GM21825 (cell line): Measurements from ENCODE around the gene SLC48A1.

Experiments used
- ATAC-seq: cut with Tn5 transposase; IDR thresholded peaks from one replicate; pipeline ENCODE4 v1.9.1; 2021; ENCODE audit warnings: mild to moderate bottlenecking, moderate library complexity; ENCODE audit not compliant: unreplicated experiment

Gene SLC48A1

DNA sequence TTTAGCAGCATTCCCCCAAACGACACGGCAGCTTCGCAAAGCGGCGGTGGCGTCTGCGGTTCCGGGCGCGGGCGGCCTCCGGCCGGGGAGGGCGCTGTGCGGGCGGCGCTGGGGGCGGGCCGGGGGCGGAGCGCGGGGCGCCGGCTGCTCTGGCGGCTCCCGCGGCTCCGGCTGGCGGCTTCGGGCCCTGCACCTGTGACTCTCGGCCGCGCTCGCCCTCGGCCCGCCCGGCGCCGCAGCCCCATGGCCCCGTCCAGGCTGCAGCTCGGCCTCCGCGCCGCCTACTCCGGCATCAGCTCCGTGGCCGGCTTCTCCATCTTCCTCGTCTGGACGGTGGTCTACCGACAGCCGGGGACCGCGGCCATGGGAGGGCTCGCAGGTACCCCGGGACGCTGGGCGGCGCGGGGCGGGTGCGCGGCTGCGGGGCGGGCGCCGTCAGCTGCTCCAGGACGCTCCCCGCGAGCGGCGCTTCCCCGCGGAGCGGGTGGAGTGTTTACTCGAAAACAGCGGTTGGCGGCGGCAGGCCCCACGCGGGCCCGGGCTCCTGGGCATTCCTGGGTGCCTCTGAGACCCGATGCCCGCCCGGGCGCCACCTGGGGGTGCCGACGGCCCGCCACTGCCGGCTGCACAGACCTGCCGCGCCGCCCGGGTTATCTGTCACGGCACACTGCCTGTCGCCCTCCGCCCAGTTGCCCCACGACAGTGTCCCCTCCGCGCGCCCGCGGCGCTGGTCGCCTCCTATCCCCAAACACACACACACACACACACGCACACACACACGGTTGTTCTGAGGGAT, at the start of gene SLC48A1:
Gene SLC48A1 (plus strand): TSS at position 177 of the 796 bp plus-strand sequence. CDS start 67 bp downstream, at position 244.
- ATAC-seq: peak; percentile 83

DNA sequence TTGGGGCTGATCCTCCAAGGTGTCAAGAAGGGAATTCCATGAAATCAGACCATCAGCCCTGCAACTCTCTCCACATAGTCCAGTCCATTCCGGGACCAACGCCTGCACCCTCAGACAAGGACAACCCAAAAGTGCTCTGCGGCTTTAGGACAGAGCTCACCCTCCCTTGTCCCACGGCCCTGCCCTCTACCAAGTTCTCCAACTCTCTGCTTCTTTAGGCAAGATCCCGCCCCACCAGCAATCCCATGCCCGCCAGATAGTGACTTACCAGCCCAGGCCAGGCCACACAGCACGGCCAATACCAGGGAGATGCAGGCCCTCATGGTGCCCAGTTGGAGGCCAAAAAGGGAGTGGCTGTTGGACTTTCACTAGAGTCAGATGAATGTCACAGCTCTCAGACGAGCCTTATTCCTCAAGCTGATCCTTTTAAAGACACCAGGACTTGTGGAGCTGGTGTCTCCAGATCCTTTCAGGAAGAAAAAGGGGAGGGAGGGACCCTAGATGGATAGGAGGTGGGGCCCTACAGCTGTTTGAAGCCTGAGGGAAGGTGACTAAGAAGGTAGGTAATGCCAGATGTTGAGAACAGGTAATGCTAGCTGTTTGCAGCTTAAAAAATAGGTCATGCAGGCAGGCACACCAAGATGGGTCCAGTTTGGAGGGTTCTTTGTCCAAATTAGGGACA, 47.8 kb upstream of the SLC48A1 start, which contains the start of gene ENDOU:
Gene ENDOU (minus strand): TSS at position 400 of the 682 bp plus-strand sequence. CDS start 77 bp downstream, at position 323.
- no peak for ATAC-seq

DNA sequence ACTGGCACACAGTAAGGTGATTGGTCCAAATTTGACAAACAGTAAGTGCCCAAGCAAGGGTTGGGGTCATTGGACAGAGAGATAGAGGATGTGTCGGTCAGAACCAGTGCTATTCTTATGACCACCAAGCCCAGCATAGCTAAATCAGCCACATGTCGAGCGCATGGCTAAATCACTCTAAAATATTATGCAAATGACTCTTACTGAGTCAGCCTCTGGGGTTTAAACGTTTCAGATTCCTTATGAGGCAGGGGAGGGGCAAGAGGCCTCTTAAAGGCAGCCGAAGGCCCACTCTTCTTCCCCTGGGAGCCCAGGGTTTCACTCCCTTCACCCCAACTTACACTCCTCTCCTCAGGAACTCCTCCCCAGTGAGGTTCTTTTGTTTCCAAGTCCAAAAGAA, 47.1 kb upstream of the SLC48A1 start:
- peak; percentile 70 for ATAC-seq

DNA sequence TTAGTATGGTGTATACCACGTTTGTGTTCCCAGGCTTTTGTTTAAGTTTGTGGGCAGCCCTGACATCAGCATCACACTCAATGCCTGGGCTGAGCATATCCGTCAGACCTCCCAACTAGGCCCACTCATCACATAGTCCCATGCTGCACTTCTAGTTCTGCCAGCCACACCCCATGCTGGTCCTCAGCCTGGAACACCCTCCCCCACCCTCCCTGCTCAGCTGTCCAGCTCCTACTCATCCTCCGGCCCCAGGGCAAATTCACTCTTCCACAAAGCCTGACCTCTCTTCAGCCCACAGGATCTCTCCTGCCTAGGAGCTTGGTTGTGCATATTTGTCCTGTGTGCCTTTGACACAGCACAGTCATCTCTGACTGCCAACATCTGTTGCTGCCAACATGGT, 43.8 kb upstream of the SLC48A1 start:
- no peak for ATAC-seq

DNA sequence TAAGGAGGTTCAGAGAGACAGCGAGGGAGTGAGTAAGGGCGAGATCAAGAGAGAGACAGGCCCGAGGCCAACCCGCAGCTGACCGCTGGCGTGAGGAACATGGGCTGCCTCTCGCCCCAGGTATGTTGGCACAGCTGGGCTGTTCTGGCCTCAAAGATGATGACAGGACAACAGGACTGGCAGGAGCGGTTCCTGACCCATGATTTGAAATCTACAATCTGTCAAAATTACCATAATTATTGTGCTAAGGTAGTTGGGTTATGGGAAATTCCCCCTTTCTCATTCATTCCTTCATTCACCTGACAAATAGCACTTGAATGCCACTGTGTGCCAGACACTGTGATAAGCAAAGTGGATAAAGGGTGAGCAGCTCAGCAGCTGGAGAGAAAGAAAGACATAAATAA, 42.7 kb upstream of the SLC48A1 start:
- no peak for ATAC-seq

DNA sequence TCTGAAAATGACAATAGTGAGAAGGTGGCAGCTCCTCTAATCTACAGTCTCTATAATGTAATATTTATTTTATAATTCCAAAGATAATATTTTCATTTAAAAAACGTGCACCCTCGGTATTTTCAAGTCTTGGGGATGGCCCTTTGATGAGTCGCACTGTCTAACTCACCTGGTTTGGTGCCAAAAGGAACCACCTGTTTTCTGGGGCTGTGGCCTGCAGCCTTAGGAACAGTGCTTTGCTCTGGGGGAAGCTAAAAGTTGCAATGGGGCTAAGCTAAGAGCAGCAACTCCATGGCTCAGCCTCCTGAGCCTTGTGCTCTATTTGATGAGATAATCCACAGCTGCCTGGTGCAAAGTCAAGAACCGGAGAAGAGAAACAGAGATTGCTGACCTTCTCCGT, 41.3 kb upstream of the SLC48A1 start:
- no peak for ATAC-seq

DNA sequence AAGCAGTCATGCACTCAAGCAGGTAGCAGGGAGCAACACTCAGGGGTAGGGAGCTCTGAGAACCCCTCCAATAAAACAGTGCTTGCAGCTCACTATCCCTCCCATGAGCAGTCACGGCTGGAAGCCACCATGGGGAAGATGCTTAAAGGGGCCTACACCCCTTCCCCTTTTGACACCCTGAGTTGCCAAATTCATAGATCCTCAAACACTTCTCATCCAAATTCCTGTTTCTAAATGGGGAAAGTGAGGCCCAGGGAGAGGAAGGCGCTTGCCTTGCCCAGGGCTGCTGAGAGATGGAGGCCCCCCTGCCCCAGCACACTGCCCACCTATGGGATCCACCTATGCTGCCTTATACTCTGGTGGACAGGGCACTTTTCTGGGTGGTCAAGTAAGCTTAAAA, 40.5 kb upstream of the SLC48A1 start:
- no peak for ATAC-seq

DNA sequence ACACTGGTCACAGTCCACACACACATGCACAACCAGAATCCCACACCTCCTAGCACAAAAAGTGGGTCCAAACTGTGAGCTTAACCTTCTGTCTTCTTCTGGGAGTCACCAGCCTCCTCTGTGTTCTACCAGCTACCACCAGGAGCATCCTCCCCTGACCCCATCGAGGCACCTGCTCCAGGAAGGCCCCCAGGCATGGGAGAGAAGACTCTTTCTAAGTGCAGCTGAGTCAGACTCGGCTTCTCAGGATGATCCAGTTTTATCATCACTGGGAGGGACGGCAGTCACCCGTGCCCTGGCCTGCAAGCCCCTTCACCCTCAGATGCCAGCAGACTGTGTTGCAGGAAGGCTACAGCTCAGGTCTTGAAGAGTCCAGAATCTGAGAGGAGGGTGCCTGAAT, 39.9 kb upstream of the SLC48A1 start:
- no peak for ATAC-seq

DNA sequence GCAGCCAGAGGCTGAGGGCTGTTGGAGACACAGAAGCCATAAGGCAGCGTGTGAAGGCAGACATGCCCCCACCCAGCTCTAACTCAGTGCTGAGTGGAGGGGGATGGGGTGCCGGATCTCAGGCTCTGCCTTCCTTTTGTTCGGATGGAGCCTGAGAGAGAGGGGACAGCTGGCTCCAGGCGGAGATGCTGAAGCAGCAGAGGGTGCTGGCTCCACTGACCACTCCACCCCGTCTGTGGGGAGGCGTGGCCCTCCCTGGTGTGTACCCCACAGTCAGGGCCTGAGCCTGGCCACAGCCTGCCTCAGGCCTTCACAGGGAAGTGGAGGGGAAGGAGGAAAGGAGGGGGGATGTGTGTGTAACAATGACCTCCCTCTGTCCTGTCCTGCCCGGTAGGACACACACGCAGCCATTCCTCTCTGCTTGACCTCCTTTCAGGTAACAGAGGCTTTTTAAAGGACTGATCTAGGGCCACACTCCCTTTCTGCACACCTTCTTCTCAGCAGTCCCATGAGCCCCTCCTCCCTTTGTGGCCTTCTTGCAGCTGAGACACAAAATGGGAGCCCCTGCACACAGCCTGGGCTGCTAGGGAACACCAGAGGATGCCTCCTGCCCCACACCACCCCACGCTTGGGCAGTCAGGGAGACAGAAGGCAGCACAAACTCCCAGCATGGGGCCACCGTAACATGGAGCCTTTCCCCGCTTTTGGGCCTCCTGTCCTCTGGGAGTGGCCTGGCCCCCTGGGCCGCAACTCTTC, 38.1 kb upstream of the SLC48A1 start:
- no peak for ATAC-seq

DNA sequence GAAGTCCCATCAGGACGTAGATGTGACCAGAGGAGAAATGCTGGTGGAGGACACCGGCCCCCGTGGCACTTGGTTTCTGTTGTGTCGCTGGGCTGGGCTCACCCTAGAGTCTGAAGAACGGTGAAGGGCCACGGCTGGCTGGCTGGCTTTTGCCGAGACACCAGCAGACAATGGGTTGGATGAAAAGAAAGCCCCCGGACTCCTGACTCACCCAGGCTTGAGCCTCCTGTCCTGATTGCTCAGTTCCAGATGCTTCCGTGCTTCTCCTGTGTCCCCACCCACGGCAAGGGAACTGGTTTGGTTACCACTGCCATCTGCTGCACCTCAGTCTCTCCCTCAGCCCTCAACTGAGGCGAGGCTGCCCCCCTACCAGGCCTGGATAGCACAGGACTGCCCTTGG, 37.4 kb upstream of the SLC48A1 start:
- no peak for ATAC-seq

DNA sequence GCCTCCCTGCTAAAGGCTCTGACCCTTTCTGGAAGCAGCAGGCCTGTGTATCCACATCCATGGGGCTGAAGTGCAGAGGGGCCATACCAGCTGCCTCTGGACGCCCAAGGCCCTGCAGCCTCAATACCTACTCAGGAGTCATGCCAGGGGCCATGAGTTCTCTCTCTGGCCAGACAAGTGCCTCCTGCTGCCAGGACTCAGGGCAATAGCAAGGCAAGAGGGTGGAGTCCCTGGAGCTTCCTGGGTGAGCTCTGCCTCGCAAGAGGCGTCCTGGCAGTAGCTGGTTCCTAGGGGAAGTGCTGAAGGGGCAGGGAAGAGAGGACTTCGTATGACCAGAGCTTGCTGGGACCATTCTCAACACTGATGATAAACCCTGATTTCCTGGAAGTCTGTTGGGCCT, 36.8 kb upstream of the SLC48A1 start:
- no peak for ATAC-seq

DNA sequence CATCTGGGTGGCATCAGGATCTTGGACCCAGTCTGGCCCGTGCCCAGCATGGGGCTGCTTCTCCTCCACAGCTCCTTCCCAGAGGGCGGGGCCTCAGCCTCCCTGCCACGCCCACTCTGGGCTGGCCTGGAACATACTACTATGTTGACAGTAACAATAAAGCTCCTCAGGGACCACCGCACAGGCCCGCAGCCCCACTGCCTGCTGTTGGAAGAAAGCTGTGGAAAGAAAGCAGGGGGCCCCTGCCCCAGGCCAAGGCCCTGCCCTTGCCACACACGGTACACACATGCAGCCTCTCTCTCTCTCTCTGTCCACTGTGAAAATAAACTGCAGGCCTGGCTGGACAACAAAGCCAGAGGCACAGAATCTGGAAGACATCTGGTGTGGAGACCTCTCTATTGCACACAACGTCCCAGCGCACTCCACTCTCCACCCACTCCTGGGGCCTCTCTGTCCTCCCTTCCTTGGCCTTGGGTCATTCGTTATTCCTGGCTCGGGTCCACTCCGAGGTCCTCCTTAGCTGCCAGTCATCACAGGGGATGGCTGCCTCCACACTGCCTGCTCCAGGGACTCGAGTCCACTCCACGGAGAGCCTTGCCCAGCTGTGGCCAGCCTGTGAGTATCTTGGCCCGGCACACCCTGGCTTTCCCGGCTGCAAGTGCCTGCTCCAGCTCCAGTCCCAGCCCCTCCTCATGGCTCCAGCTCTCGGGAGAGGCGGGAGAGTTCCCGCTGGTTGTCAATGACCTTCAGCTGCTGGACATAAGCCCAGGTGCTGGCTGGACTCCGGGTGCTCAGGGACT, 36.0 kb upstream of the SLC48A1 start:
- no peak for ATAC-seq

DNA sequence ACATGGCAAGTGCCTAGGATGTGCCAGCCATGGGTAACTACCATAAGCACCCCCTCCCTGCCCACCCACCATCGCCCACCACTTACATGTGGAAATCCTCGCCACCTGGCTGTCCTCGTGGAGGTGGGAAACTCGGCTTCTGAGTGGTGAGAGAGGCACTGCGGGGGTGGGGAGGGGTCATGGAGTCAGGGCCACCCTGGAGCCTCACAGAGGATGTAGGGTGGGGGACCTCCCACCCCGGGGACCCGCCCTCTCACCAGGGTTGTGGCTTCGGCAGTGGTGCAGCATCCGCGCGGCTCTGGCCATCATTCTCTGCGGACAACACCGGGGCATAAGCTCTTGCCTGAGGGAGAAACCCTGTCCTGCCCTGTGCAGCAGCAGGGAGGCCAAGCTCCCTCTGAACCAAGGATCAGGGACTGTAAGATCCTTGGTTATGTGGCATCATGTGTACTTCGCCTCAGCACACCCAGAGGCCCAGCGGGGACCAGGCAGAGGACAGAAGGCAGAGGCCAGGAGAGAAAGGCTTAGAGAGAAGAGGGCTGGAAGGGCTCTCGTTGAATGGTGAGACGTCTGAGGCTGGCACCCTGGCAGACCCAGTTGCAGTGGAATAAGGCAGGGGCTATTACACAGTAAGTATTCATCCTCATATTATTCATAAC, 35.0 kb upstream of the SLC48A1 start:
- no peak for ATAC-seq

DNA sequence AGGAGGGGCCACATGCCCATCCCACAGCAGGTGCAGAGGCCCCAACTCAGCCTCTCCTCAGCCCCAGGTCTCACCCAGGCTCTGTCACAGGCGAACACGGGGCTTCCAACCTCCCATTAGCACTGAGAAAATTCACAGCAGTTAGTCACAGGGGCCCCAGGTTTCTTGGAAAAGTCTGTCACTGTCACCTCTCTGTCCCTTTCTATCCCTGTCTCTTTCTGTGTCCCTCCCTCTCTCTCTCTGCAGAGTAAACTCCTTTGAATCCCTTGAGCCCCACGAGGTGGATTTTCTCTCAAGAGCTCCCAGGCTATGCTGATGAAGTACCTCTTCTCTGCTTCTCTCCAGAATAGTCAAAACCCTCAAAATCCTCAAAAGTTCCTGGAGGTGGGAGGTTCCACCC, 33.7 kb upstream of the SLC48A1 start:
- no peak for ATAC-seq

DNA sequence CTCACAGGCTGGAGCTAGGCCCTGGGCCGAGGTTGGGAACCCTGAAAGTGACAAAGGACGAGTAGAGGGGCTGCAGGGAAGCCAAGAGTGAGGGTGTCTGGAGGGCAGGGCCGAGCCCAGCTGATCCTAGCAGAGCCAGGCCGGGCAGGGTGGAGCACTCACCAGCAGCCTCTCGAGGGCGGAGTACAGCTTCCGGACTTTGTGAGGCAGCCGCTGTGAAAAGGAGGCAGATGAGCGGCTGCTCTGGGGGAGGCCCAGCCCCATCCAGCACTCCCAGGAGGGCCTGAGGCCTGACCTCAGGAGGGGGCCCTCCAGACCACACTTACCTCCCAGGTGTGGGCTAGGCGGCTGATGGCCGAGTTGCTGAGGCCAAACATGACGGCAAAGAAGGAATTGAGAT, 33.1 kb upstream of the SLC48A1 start:
- ATAC-seq: peak; percentile 64

DNA sequence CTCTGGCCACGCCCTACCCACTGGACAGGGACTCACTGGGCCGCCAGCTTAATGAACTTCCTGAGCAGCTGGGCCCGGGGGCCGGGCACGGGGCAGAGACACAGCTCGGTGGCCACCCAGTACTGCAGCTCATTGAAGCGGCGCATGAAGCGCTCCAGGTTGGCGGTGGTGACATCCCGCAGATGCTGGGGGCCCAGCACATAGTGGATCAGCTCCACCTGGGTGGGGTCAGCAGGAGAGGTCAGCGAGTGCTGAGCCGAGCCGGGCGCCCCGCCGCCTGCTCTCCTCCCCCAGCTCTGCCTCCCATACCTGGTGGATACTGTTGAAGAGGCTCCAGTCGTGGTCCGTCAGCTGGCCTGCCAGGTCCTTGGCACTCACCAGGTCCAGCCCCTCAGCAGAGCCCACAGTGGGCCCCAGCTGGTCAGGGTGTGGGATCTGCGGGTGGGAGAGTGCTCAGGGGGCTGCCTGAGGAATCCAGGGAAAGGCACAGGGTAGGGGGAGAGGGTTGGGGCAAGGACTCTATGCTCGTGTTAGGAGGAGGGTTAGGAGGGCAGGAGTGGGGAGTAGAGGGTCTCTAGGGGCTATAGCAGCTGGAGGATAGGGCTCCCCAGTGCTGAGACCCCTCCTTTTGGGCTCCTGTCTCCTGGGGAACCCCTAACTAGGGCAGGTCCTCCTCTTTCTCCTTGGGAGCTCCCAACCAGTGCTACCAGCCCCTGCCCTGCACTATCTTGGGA, 32.3 kb upstream of the SLC48A1 start:
- peak; percentile 50 for ATAC-seq

DNA sequence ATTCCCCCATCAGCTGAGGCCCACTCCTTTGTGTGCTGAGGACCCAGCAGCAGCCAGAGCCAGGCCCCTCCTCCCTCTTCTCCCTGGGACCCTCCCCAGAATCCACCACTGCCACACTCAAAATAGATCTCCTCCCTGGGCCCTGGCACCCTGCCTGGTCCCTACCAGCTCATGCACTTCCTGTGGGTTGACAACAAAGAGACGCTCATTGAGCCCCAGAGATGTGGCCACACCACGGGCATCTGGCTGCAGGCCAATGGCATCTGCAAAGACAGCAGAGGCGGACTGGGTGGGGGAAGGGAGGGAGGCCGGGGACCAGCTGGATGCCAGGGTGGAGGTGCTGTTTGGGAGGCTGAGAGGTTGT, 31.7 kb upstream of the SLC48A1 start:
- no peak for ATAC-seq

DNA sequence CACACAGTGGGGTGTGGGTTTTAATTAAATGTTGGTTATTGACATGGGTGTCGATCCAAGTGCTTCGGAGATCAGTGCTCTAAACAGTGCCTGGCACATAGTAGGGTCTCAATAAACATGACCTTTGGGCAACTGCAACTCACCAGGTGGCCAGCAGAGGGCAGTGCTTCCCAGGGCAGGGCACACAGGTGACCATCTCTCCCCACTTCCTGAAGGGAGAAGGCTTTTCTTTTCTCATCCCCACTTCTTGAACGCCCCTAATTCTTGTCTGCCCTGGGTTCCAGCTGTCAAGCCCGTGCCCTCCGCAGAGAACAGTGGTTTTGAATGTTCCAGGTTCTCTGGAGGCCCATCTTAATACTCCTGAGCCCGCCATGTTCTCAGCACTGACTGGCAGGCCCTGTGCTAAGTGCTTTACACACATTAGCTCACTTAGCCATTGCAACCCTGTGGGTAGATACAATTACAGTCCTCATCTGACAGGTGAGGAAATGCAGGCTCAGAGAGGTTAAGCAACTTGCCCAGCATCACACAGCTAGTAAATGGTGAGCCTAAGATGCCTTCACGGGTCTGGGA, 30.7 kb upstream of the SLC48A1 start:
- ATAC-seq: no peak

DNA sequence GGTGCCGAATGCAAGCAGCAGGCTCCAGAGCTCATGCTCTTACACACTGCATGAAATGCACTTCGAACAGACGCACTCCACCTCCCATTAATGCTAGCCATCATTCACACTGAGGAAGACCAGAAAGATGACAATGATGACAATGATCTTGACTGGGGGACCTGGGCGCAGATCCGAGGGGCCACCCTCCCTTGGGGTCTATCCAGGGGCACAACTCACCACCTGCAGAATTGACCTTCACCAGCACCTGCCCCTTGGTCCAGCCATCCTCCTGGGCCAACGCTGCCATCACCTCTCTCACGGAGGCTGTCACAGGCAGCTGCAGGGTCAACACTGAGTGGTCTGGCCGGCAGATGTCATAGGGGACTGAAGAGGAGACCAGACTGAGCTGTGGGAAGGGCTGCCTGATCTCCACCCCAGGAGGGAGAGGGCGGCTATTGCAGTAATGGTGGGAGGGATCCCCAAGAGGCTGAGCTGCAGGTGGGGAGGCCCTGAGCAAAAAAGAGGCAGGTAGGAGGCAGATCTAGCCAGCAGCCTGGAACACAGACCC, 29.7 kb upstream of the SLC48A1 start:
- no peak for ATAC-seq
